IMR-90 (cell line): Measurements from ENCODE around the gene SLC12A8. TPM values are rescaled to one million over a fixed set of nuclear protein-coding genes. Genes with fewer than 3 reads are reported as not detected.
A peak's percentile ranks its signal among the peaks of the same experiment; 100 is the strongest.

Experiments used
- ATAC-seq: fragments of 200-7000 bp; cut with Tn5 transposase; 2 replicates; pipeline ENCODE4 v1.9.1; 2020; ENCODE audit warnings: low read depth, mild to moderate bottlenecking, moderate library complexity
- BruUV-seq: library from RNA; stranded (reverse); fragments of 400-500 nt; replicated peaks from 2 replicates; lab custom pipeline; 2021; lab: Mats Ljungman, UMichigan
- CTCF ChIA-PET: fragments of 300-600 bp; formaldehyde crosslinking; extraction: SDS; loops from one replicate; lab custom pipeline; 2021; ENCODE audit warnings: antibody characterized with exemption; lab: Yijun Ruan, JAX
- POLR2A ChIA-PET: fragments of 300-600 bp; sonication (Branson Sonifier 250); formaldehyde crosslinking; loops from one replicate; lab custom pipeline; 2022; ENCODE audit warnings: antibody characterized with exemption; ENCODE audit not compliant: unreplicated experiment; lab: Charles Lee
- DNase-seq: peaks from one replicate; pipeline ENCODE4 v3.0.0; 2013
- H2AFZ ChIP-seq: replicated peaks from 2 replicates; pipeline ENCODE3; 2013; ENCODE audit warnings: low read length, mild to moderate bottlenecking; ENCODE audit not compliant: poor library complexity
- H2AK5ac ChIP-seq: 2 replicates; pipeline ENCODE4 v1.6.1; 2013; ENCODE audit warnings: low read depth, low read length, inconsistent platforms
- H2AK9ac ChIP-seq: replicated peaks from 2 replicates; pipeline ENCODE3; 2013; ENCODE audit warnings: mild to moderate bottlenecking, low read depth, low read length, moderate library complexity; ENCODE audit not compliant: poor library complexity
- H2BK120ac ChIP-seq: 2 replicates; pipeline ENCODE4 v1.6.1; 2013; ENCODE audit warnings: low read depth, low read length, inconsistent platforms
- H2BK15ac ChIP-seq: 3 replicates; pipeline ENCODE4 v1.6.1; 2013; ENCODE audit warnings: low read depth, low read length, inconsistent platforms
- H2BK20ac ChIP-seq: 2 replicates; pipeline ENCODE4 v1.6.1; 2013; ENCODE audit warnings: low read depth, mild to moderate bottlenecking, inconsistent platforms, low read length, moderate library complexity
- H2BK5ac ChIP-seq: 2 replicates; pipeline ENCODE4 v1.6.1; 2013; ENCODE audit warnings: mild to moderate bottlenecking, low read depth, low read length, inconsistent platforms; ENCODE audit not compliant: poor library complexity, severe bottlenecking
- H3K14ac ChIP-seq: replicated peaks from 2 replicates; pipeline ENCODE4 v1.6.1; 2013; ENCODE audit warnings: low read depth, low read length, inconsistent platforms
- H3K18ac ChIP-seq: 2 replicates; pipeline ENCODE4 v1.6.1; 2013; ENCODE audit warnings: low read depth, low read length, control low read depth
- H3K23ac ChIP-seq: 2 replicates; pipeline ENCODE4 v1.6.1; 2013; ENCODE audit warnings: low read depth, low read length, inconsistent platforms
- H3K27ac ChIP-seq: 2 replicates; pipeline ENCODE4 v1.5.1; 2013; ENCODE audit warnings: mild to moderate bottlenecking, control low read depth, low read length; ENCODE audit not compliant: insufficient read depth
- H3K27me3 ChIP-seq: 2 replicates; pipeline ENCODE4 v1.6.1; 2013; ENCODE audit warnings: low read length; ENCODE audit not compliant: control insufficient read depth, insufficient read depth
- H3K36me3 ChIP-seq: 2 replicates; pipeline ENCODE4 v1.6.1; 2013; ENCODE audit warnings: low read length, mixed read lengths; ENCODE audit not compliant: control insufficient read depth, insufficient read depth
- H3K4ac ChIP-seq: 2 replicates; pipeline ENCODE4 v1.6.1; 2013; ENCODE audit warnings: low read depth, low read length, inconsistent platforms
- H3K4me1 ChIP-seq: 2 replicates; pipeline ENCODE4 v1.6.1; 2013; ENCODE audit warnings: low read length, mixed read lengths; ENCODE audit not compliant: control insufficient read depth, insufficient read depth
- H3K4me2 ChIP-seq: 2 replicates; pipeline ENCODE4 v1.6.1; 2013; ENCODE audit warnings: low read depth, mild to moderate bottlenecking, control low read depth, low read length, moderate library complexity
- H3K4me3 ChIP-seq: 2 replicates; pipeline ENCODE4 v1.5.1; 2013; ENCODE audit warnings: low read depth, mild to moderate bottlenecking, control low read depth, low read length, moderate library complexity; ENCODE audit not compliant: insufficient read depth
- H3K56ac ChIP-seq: 2 replicates; pipeline ENCODE4 v1.6.1; 2013; ENCODE audit warnings: low read length, inconsistent platforms; ENCODE audit not compliant: insufficient read depth; ENCODE audit errors: extremely low read depth
- H3K79me1 ChIP-seq, 2 experiments: 2 replicates each; pipeline ENCODE4 v1.6.1; 2013; ENCODE audit warnings: low read length in 2 of 2, inconsistent platforms in 1 of 2, low read depth in 1 of 2
- H3K9ac ChIP-seq: 2 replicates; pipeline ENCODE4 v1.6.1; 2013; ENCODE audit warnings: low read depth, low read length, control low read depth
- H3K9me1 ChIP-seq: 2 replicates; pipeline ENCODE4 v1.6.1; 2013; ENCODE audit warnings: low read length, inconsistent platforms; ENCODE audit not compliant: insufficient read depth
- H3K9me3 ChIP-seq: 2 replicates; pipeline ENCODE4 v1.6.1; 2013; ENCODE audit warnings: low read length; ENCODE audit not compliant: control insufficient read depth, insufficient read depth
- H4K20me1 ChIP-seq: 2 replicates; pipeline ENCODE4 v1.6.1; 2013; ENCODE audit warnings: low read length, inconsistent platforms; ENCODE audit not compliant: insufficient read depth
- H4K5ac ChIP-seq: 2 replicates; pipeline ENCODE4 v1.6.1; 2013; ENCODE audit warnings: mild to moderate bottlenecking, low read depth, low read length, control low read depth
- H4K8ac ChIP-seq, 2 experiments: 2 replicates each; pipeline ENCODE4 v1.6.1; 2013; ENCODE audit warnings: low read depth in 2 of 2, low read length in 2 of 2, control low read depth in 1 of 2, inconsistent platforms in 1 of 2
- H4K91ac ChIP-seq: 2 replicates; pipeline ENCODE4 v1.6.1; 2013; ENCODE audit warnings: low read depth, low read length, inconsistent platforms; ENCODE audit not compliant: insufficient read depth
- CHD1 ChIP-seq: IDR thresholded peaks from 2 replicates; pipeline ENCODE4 v1.6.1; 2012; ENCODE audit warnings: low read depth, low read length, improper control_type of control experiment
- CTCF ChIP-seq: conservative IDR thresholded peaks from 2 replicates; pipeline ENCODE4 v1.5.1; 2012; ENCODE audit warnings: mild to moderate bottlenecking, low read depth, low read length, improper control_type of control experiment
- FOS ChIP-seq: fragments of 150-350 bp; IDR thresholded peaks from 2 replicates; pipeline ENCODE4 v1.6.1; 2016; ENCODE audit warnings: low read depth, low read length
- MXI1 ChIP-seq: IDR thresholded peaks from 2 replicates; pipeline ENCODE4 v1.6.1; 2012; ENCODE audit warnings: low read depth, mild to moderate bottlenecking, low read length, moderate library complexity, borderline replicate concordance
- NFE2L2 ChIP-seq: fragments of 150-350 bp; IDR thresholded peaks from 2 replicates; pipeline ENCODE4 v1.6.1; 2016; ENCODE audit warnings: low read depth, mild to moderate bottlenecking, low read length
- POLR2A ChIP-seq: IDR thresholded peaks from 2 replicates; pipeline ENCODE4 v1.6.1; 2012; ENCODE audit warnings: mild to moderate bottlenecking, low read depth, low read length
- WGBS, 2 experiments: methylation state at CpG; one replicate each; pipeline versions ENCODE4 v1.1.5 to v1.1.7; 2013; ENCODE audit warnings: missing lambda C conversion rate in 2 of 2; ENCODE audit not compliant: insufficient read length in 1 of 2; ENCODE audit errors: extremely low coverage in 2 of 2; 5-methylcytosine and 5-hydroxymethylcytosine counted together
- dilution Hi-C: fragments of 300-500 bp; cut with HindIII; formaldehyde crosslinking; loops from one replicate; pipeline ENCODE4 v1.14.3; 2018; ENCODE audit warnings: low sequenced_read_pairs; ENCODE audit not compliant: unreplicated experiment
- in situ Hi-C: fragments of 300-500 bp; cut with MboI; formaldehyde crosslinking; loops from 3 replicates; pipeline ENCODE4 v1.14.3; 2019; ENCODE audit warnings: low sequenced_read_pairs, inconsistent platforms, mixed read lengths
- intact Hi-C: fragments of 100-400 bp; cut with micrococcal nuclease; formaldehyde crosslinking; loops from 2 replicates; pipeline ENCODE4 v1.10.0; 2022
- polyA plus RNA-seq, 3 experiments: library from polyadenylated mRNA; depleted of rRNA; stranded (reverse); fragments of >200 nt; gene quantifications; 2 replicates each; pipeline ENCODE4 v1.2.3, GENCODE V29; 2012; ENCODE audit warnings: low replicate concordance in 1 of 3
- total RNA-seq: library from RNA; depleted of rRNA; stranded (reverse); fragments of >200 nt; gene quantifications from 2 replicates; pipeline ENCODE4 v1.2.3, GENCODE V29; 2012

SLC12A8 gene
- total and polyA plus RNA-seq, 2 of the 4 experiments (the other 2 are of a cell fraction): 2.2 to 4.3 TPM

DNA sequence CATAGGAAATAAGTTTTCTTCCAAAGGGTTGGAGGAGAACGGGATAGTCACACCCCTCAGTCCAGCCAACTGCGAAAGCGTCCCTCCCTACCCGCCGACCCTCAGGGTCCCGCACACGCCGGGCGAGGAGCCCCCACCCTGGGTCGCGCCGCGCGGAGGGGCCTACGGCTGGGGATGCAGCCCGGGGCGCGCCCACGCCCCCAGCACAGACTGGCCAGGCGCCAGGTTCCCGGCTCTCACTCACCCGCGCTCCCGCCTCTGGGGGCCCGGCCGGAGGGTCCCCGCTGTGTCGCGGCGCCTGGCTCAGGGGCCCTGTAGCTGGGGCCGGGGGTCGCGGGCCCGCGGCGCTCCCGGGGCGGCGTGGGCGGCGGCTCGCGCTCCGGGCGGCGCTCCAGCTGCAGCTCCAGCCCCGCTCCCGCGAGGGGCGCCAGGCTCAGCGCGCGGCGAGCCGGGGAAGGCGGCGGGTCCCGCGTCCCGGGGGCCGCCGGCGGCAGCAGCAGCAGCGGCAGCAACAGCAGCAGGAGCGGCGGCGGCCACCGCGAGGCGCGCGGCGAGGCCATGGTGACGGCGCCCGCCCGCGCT is 157.1 kb downstream of the SLC12A8 start:
- 0% methylated on average over 50 of the region's 78 CpGs; no CpG with 5 or more reads in 1 of the 2 experiments for WGBS, 2 experiments
- peak; percentile 9 for ATAC-seq
- intact Hi-C loops: loop anchor here (1.0 to 2.0 kb wide), 3 partner anchors 46 to 383 kb away; partner anchors contain the start of gene ZNF148
- CTCF ChIA-PET: interaction anchor here (1.4 kb wide), 1 partner anchor 52 kb away, joined by 4 read pairs; no protein-coding TSS in a partner anchor
- peak overlapping the region; percentile 96 for H3K4me3 ChIP-seq
- H3K27ac ChIP-seq: peak overlapping the region; percentile 94
- H3K56ac ChIP-seq: peak overlapping the region; percentile 86; the same call in 1 of the 2 replicates
- POLR2A ChIA-PET: no interaction called here
- BruUV-seq: no TSS peak
- H4K8ac ChIP-seq: peak overlapping the region; percentile 19 to 53; a peak in 3 of 4 replicates
- dilution Hi-C loops: no loop called here
- peaks cover 28% of the 10 kb centered on the region for H3K9me1 ChIP-seq
- peak overlapping the region; percentile 71 for H2AFZ ChIP-seq
- peak overlapping the region; percentile 62 for H2BK120ac ChIP-seq
- peaks cover 7% of the 10 kb centered on the region; the same call in 1 of the 2 replicates for H3K36me3 ChIP-seq
- TF ChIP-seq CHD1 (no peak), NFE2L2 (no peak), MXI1 (no peak), CTCF (0 out of 2 replicates have a peak, but pooled peaks have one; percentile 2), FOS (no peak), POLR2A (no peak)
- no peak overlapping the region for H4K5ac ChIP-seq
- H2BK15ac ChIP-seq: 0 out of 3 replicates have a peak overlapping the region, but pooled peaks have one; percentile 69
- H3K14ac ChIP-seq: peak overlapping the region; percentile 71
- H4K91ac ChIP-seq: peak overlapping the region; percentile 79; the same call in 1 of the 2 replicates
- in situ Hi-C loops: no loop called here
- no peaks in the 10 kb centered on the region for H3K27me3 ChIP-seq
- H2BK20ac ChIP-seq: 0 out of 2 replicates have a peak overlapping the region, but pooled peaks have one; percentile 8
- H3K4me2 ChIP-seq: peak overlapping the region; percentile 95; the same call in 1 of the 2 replicates
- H4K20me1 ChIP-seq: peaks cover 37% of the 10 kb centered on the region
- peak overlapping the region; percentile 53 for H3K4ac ChIP-seq
- peak overlapping the region; percentile 91; the same call in 1 of the 2 replicates for H3K18ac ChIP-seq
- no peak overlapping the region for H2AK5ac ChIP-seq
- peak overlapping the region; percentile 94 for H3K9ac ChIP-seq
- peak overlapping the region; percentile 81 for H2AK9ac ChIP-seq
- peak overlapping the region; percentile 95 for H2BK5ac ChIP-seq
- H3K4me1 ChIP-seq: peaks cover 29% of the 10 kb centered on the region
- peaks cover 17 to 43% of the 10 kb centered on the region in 2 experiments for H3K79me1 ChIP-seq
- H3K23ac ChIP-seq: peak overlapping the region; percentile 44
- DNase-seq: peak; percentile 20
- no peaks in the 10 kb centered on the region for H3K9me3 ChIP-seq
